ENCODE data around the gene RADX. TPM values are rescaled to one million over a fixed set of nuclear protein-coding genes. Genes with fewer than 3 reads are reported as not detected.
A peak's percentile ranks its signal among the peaks of the same experiment; 100 is the strongest.

The RADX gene
- total and polyA plus RNA-seq, 2 of the 13 experiments (the other 11 are each of a cell fraction or from before 2014, with no cell fraction given): 1.1 to 2.7 TPM

- TF ChIP-seq FOXP4 (CRISPR knock-in tag; IDR thresholded peaks at IDR 0.05) (peak; percentile 87), PITX1 (CRISPR knock-in tag; IDR thresholded peaks at IDR 0.05) (peak; percentile 99), ZNF280B (CRISPR knock-in tag; IDR thresholded peaks at IDR 0.05; ENCODE audit: borderline replicate concordance) (no peak), NFIC (IDR thresholded peaks at IDR 0.05; ENCODE audit: low read length) (peak; percentile 62; the same call in 1 of the 2 replicates), CSRNP1 (CRISPR knock-in tag; IDR thresholded peaks at IDR 0.05) (no peak), SP5 (CRISPR knock-in tag; IDR thresholded peaks at IDR 0.05; ENCODE audit: borderline replicate concordance, low read depth) (no peak), SCMH1 (CRISPR knock-in tag; IDR thresholded peaks at IDR 0.05; ENCODE audit: borderline replicate concordance) (no peak), BCL6 (CRISPR knock-in tag; IDR thresholded peaks at IDR 0.05) (0 out of 2 replicates have a peak, but pooled peaks have one; percentile 35), PPARG (CRISPR knock-in tag; conservative IDR thresholded peaks at IDR 0.05) (0 out of 2 replicates have a peak, but pooled peaks have one; percentile 16), MED1 (CRISPR knock-in tag; IDR thresholded peaks at IDR 0.05) (peak; percentile 53), ZBTB25 (CRISPR knock-in tag; IDR thresholded peaks at IDR 0.05) (no peak), UBTF (CRISPR knock-in tag; IDR thresholded peaks at IDR 0.05) (no peak), PHF21A (CRISPR knock-in tag; IDR thresholded peaks at IDR 0.05) (no peak), HMG20A (CRISPR knock-in tag; IDR thresholded peaks at IDR 0.05; ENCODE audit: borderline replicate concordance) (peak; percentile 17; the same call in 1 of the 2 replicates), PAXIP1 (CRISPR knock-in tag; conservative IDR thresholded peaks at IDR 0.05) (peak; percentile 88), TCF7 (IDR thresholded peaks at IDR 0.05; ENCODE audit: low read depth) (peak; percentile 65), SOX13 (IDR thresholded peaks at IDR 0.05) (no peak), SOX13 (CRISPR knock-in tag; conservative IDR thresholded peaks at IDR 0.05 in 1 of 2, IDR thresholded peaks at IDR 0.05 in 1 of 2) (peak in 1 of 2 experiments; percentile 74; a peak in 2 of 4 replicates)
These were observed 106.9 kb downstream of the RADX start (continued) for GRCh38 chrX:106718709-106719108.
